Erythroblast (primary cell): ENCODE data around the gene ANXA5.

Source experiments
- GATA1 ChIP-seq: IDR thresholded peaks from 2 replicates; pipeline ENCODE4 v1.6.1; 2011; ENCODE audit warnings: low read depth, mild to moderate bottlenecking, control low read depth, low read length, moderate library complexity
- POLR2A ChIP-seq: IDR thresholded peaks from 2 replicates; pipeline ENCODE4 v1.6.1; 2011; ENCODE audit warnings: mild to moderate bottlenecking, low read length

- no peak for TF ChIP-seq POLR2A
- no peak for TF ChIP-seq GATA1
These were observed 5.4 kb upstream of the ANXA5 start for GRCh38 chr4:121702136-121702535.
